AG09319 (cell line): ENCODE data around the gene ADAM21.
"Not testable (repeated sequence)": the region's sequence is repeated elsewhere in the genome, so short reads cannot be mapped to it uniquely, and the experiment has no call there.

Experiments used
- DNase-seq: peaks from one replicate; pipeline ENCODE4 v3.0.0-alpha.2; 2010; ENCODE audit warnings: low read depth; ENCODE audit errors: extremely low read depth
- TF ChIP-seq, protein P1 (sequence below): IDR thresholded peaks from 2 replicates; pipeline ENCODE4 v1.5.1; 2011; ENCODE audit warnings: low read depth, mild to moderate bottlenecking, inconsistent platforms, low read length, moderate library complexity

Gene ADAM21

DNA sequence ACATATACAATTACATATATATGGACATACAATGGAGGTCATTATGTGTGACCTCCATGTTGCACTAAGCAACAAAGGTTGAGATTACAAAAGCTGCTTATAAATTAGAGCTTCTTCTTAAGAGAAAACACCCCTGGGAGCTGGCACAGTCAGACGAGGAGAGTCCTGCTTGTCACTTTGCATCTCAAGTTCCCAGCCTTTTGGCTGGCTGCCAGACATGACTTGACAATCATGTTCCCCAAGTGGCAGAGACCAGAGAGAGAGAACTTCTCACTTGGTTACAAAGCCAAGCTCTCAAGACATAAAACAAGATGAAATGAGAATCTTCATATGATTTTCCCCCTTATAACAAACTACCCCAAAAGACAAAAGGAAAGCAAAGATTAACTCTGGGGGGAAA is 26.6 kb upstream of the ADAM21 start:
- no peak for DNase-seq
- TF ChIP-seq, protein P1, sequence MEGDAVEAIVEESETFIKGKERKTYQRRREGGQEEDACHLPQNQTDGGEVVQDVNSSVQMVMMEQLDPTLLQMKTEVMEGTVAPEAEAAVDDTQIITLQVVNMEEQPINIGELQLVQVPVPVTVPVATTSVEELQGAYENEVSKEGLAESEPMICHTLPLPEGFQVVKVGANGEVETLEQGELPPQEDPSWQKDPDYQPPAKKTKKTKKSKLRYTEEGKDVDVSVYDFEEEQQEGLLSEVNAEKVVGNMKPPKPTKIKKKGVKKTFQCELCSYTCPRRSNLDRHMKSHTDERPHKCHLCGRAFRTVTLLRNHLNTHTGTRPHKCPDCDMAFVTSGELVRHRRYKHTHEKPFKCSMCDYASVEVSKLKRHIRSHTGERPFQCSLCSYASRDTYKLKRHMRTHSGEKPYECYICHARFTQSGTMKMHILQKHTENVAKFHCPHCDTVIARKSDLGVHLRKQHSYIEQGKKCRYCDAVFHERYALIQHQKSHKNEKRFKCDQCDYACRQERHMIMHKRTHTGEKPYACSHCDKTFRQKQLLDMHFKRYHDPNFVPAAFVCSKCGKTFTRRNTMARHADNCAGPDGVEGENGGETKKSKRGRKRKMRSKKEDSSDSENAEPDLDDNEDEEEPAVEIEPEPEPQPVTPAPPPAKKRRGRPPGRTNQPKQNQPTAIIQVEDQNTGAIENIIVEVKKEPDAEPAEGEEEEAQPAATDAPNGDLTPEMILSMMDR = no peak

DNA sequence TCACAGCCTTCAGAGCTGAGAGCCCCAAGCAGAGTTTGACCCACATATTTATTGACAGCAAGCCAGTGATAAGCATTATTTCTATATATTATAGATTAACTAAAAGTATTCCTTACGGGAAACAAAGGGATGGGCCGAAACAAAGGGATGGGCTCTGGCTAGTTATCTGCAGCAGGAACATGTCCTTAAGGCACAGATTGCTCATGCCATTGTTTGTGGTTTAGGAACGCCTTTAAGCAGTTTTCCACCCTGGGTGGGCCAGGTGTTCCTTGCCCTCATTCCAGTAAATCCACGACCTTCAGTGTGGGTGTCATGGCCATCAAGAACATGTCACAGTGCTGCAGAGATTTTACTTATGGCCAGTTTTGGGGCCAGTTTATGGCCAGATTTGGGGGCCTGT is 25.4 kb upstream of the ADAM21 start:
- not testable (repeated sequence) for DNase-seq

DNA sequence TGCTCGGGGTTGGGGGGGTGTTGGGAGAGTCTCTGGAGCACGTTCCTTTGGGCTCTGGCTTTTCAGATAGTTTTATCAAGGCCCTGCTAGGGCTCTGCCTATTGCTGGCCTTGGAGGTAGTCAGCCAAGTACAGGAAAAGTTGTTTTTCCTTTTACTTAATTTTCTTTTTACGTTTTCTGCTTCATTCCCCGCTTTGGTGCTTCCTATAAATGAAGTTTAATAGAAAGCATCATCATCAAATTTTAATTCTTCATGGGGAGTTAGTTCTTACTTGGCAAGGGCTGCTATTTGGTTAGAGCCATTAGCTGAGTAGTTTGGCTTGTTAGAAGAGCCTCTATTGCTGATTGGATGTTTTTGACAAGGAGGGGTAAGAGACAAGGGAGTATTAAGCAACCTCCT is 15.1 kb upstream of the ADAM21 start:
- TF ChIP-seq, protein P1 = no peak
- DNase-seq = no peak

DNA sequence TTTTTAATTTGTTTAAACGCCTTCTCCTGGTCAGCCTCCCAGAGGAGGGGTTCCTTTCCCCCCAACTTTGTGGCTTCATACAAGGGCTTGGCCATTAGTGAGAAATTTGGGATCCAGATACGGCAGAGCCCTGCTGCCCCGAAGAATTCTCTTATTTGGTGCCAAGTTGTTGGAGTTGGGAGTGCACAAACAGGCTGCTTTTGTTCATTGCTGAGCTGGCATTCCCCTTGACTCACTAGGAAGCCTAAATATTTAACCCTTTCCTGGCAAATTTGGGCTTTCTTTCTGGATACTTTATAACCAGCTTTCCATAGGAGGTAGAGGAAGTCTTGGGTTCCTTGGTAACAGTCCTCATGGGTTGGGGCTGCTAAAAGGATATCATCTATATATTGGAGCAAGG is 10.3 kb upstream of the ADAM21 start:
- DNase-seq = no peak

DNA sequence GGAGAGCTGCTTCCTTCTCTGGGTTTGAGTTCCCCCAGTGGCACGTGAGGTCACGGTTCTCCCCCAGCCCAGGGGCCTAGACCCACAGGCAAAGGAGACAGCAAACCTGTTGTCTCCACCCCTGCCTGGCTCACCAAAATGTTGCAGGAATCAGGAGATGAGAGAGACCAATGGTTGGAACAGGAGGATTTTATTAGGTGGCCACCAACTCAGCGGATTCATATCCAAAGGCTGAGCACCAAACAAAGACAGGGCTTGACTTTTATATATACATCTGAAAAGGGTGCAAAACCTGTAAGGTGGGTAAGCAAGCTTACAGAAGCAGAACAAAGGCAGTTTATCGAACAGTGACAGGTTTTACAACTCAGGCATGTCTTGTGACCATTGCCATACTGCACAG is 9.2 kb upstream of the ADAM21 start:
- TF ChIP-seq, protein P1 = no peak
- DNase-seq = no peak

More for the DNA sequence above, 10.3 kb upstream of the ADAM21 start:
- TF ChIP-seq, protein P1 = no peak

DNA sequence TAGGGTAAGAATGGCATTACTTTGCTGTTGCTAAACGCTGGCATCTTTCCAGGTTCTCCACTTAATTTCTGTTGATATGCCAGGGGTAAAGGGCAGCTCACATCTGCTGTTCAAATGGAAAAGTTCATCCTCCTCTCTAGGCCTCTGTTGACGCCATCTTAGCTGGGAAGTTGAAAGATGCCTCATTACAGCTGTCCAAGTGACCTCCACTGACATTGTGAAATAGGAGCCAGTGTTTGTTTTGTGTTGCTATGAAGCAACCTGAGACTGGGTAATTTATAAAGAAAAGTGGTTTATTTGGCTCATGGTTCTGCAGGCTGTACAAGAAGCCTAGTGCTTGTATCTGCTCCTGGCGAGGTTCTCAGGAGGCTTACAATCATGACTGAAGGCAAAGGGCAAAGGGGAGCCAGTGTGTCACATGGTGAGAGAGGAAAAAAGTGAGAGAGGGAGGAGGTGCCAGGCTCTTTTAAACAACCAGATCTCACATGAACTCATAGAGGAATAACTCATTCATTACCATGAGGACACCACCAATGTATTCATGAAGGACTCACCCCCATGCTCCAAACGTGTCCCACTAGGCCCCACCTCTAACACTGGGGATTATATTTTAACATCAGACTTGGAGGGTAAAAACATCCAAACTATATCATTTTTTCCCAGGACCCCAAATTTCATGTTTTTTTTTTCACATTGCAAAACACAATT is 3.2 kb upstream of the ADAM21 start:
- TF ChIP-seq, protein P1 = no peak

DNA sequence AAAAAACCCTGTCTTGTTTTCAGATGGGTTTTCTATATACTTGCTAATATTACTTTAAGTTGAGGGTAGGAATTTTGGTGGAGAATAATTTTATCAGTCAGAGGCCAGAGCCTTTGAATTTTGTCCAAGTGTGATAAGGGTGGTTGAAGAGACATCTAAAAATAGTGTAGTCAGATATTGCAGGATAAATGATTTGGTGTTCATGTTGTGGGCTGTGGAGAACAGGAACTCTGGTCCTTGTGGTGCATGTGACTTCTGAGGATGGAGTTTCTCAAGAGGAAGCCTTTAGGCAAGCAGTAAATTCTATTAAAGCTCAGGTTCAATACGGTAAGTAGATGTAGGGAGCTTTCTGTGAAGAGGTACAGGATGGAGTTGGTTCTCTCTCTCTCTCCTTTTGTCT is 2.8 kb downstream of the ADAM21 start:
- DNase-seq = no peak
- TF ChIP-seq, protein P1 = no peak

More for the DNA sequence above, 3.2 kb upstream of the ADAM21 start:
- DNase-seq = peak; percentile 11

DNA sequence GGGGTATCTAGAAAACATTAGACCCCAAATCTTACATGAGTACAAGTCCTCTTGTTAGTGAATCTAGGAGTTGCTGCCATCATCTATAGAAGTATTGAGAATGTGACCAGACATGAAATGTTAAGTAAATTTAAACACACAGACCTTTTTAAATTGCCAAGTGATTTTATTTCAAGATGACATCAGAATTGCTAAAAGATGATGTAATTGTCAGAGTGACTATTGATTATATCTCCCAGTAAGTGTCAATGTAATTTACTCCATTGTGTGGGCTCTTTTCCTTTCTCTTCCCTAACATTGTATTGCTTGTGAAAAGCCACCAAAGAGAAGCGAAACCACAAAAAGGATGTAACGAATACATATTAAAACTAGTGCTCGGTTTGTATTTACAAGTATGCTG is 16.8 kb downstream of the ADAM21 start:
- TF ChIP-seq, protein P1 = no peak

DNA sequence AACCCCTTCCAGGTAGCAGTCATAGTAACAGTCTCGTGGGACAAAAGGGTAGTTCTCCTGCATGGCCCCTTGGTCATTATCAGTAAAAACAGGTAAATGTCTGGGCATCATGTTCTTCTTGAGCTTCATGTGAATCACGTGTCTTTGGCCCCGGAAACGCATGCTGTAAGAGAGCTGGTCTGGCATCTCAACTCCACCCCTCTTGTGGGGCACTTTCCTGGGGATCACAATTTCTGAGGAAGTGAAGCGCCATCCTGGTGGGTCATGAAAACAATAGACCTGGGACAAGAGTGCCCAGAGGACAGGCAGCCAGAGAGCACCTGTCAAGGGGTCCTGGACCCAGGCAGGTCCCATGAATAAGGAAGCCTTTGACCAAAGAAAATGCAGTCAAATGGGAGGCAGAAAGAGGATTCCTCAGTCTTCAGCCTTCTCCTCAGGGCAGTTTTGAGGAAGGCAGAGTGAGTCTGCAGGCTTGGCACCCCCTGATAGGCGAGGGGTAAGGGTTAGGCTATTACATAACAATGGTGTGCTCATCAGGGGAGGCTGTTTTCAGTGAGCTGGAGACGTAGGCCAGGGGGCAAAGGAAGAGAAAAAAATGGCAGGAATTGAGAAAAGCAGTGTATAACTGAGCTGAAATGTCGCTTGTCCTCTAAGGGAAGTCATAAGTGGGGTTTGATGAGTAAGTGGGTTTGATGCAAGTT is 19.0 kb downstream of the ADAM21 start:
- DNase-seq = not testable (repeated sequence)

More for the DNA sequence above, 16.8 kb downstream of the ADAM21 start:
- no peak for DNase-seq
